ENCODE data around the gene COL3A1. TPM values are rescaled to one million over a fixed set of nuclear protein-coding genes. Genes with fewer than 3 reads are reported as not detected.
A peak's percentile ranks its signal among the peaks of the same experiment; 100 is the strongest.

The COL3A1 gene
- total and polyA plus RNA-seq, 2 donors (not counting 3 experiments of a cell fraction or from before 2014, with no cell fraction given), result 2.3 to 8.7 TPM

- H3K27me3 ChIP-seq (ENCODE audit: control insufficient read depth in 2 of 2, insufficient read depth in 2 of 2, low read length in 2 of 2), result no peaks in the 10 kb centered on the region
- no TSS peak for BruUV-seq (replicated peaks)
- no peak overlapping the region for H2AFZ ChIP-seq (ENCODE audit: low read depth, low read length)
- dilution Hi-C loops (cut with MboI; ENCODE audit: extremely low pct_ligation_motif_present, low sequenced_read_pairs) (no loop called here), intact Hi-C loops (cut with micrococcal nuclease) (no loop called here)
- no peaks in the 10 kb centered on the region for H3K9me1 ChIP-seq (replicated peaks; ENCODE audit: control insufficient read depth, extremely low read depth, insufficient read depth, low read length)
- DNase-seq (ENCODE audit: low read depth, low spot score), result peak; percentile 9
- no peak overlapping the region for H3K4me2 ChIP-seq (ENCODE audit: insufficient read depth, low read length)
- H3K27ac ChIP-seq (ENCODE audit: insufficient read depth, low read depth, low read length), result no peak overlapping the region
- no peak overlapping the region for H3K4me3 ChIP-seq (replicated peaks in 1 of 3; ENCODE audit: insufficient read depth in 1 of 3, low read depth in 1 of 3, low read length in 3 of 3)
- CTCF ChIA-PET, result interaction anchor here (1.5 to 1.6 kb wide), 2 partner anchors 10 to 227 kb away, joined by 4 read pairs; no protein-coding TSS in a partner anchor
- H3K9ac ChIP-seq (replicated peaks; ENCODE audit: extremely low read depth, insufficient read depth, low read length), result no peak overlapping the region
- no peaks in the 10 kb centered on the region for H3K4me1 ChIP-seq (ENCODE audit: control insufficient read depth, extremely low read depth, insufficient read depth, low read length)
- no peaks in the 10 kb centered on the region for H3K9me3 ChIP-seq (replicated peaks; ENCODE audit: control insufficient read depth, insufficient read depth, low read length)
- no peak for FAIRE-seq
- H4K20me1 ChIP-seq (replicated peaks; ENCODE audit: control insufficient read depth, extremely low read depth, insufficient read depth, low read length), result no peaks in the 10 kb centered on the region
- H3K36me3 ChIP-seq (ENCODE audit: control insufficient read depth in 2 of 2, extremely low read depth in 1 of 2, insufficient read depth in 2 of 2, low read length in 2 of 2), result peaks cover 5 to 18% of the 10 kb centered on the region in 2 experiments
- H3K79me2 ChIP-seq (ENCODE audit: control insufficient read depth, insufficient read depth, low read length), result no peaks in the 10 kb centered on the region
- POLR2A ChIA-PET, result no interaction called here
- TF ChIP-seq POLR2AphosphoS5 (IDR thresholded peaks at IDR 0.05; ENCODE audit: insufficient read depth, low read depth, low read length), result no peak
- no peak for TF ChIP-seq FOS (IDR thresholded peaks at IDR 0.05; ENCODE audit: borderline replicate concordance, insufficient read depth, low read length)
- no peak for TF ChIP-seq JUN (IDR thresholded peaks at IDR 0.05; ENCODE audit: borderline replicate concordance, insufficient read depth, insufficient read length, low read depth)
- no peak for TF ChIP-seq CTCF (IDR thresholded peaks at IDR 0.05; ENCODE audit: extremely low read depth in 1 of 2, insufficient read depth in 1 of 2, low read depth in 1 of 2, low read length in 2 of 2)
- no peak for TF ChIP-seq MYC (IDR thresholded peaks at IDR 0.05; ENCODE audit: low read depth, low read length)
- TF ChIP-seq GATA2 (IDR thresholded peaks at IDR 0.05; ENCODE audit: insufficient read depth, insufficient read length, low read depth, low read length), result no peak
- no peak for TF ChIP-seq EZH2 (IDR thresholded peaks at IDR 0.05; ENCODE audit: borderline replicate concordance, low read depth, low read length, severe bottlenecking)
- no peak for TF ChIP-seq POLR2A (IDR thresholded peaks at IDR 0.05; ENCODE audit: low read depth, low read length)
- no peak for TF ChIP-seq MAX (IDR thresholded peaks at IDR 0.05; ENCODE audit: insufficient read depth, insufficient read length)
Measured at GRCh38 chr2:189060096-189060642, 86.0 kb downstream of the COL3A1 start.

MicroRNA genes within 50 kb of the gene (microRNA counts, 767-probe panel; counts per million panel counts)
- 723 counts per million, percentile 96 among the panel's probes with 10 or more counts for microRNA hsa-miR-1245a
- 723 counts per million, percentile 96 among the panel's probes with 10 or more counts for microRNA hsa-miR-1245b-3p
- microRNA hsa-miR-1245b-5p, result 723 counts per million, percentile 96 among the panel's probes with 10 or more counts

Small RNA genes lying within 50 kb of the gene (microRNA-seq; reads per million reads assigned to microRNA genes)
- gene MIR1245A (ENCODE audit: borderline number of aligned reads, borderline replicate concordance) (not detected), gene MIR1245B (ENCODE audit: borderline number of aligned reads, borderline replicate concordance) (not detected), gene MIR3606 (ENCODE audit: borderline number of aligned reads, borderline replicate concordance) (not detected)

Small RNA genes lying within 50 kb of the gene (small RNA-seq; reads per million reads assigned to genes)
- gene MIR1245A (ENCODE audit: insufficient read depth, insufficient read length, low read depth, low replicate concordance), result not detected

Other genes with a start within 250 kb of the COL3A1 start
- 123 and 138 TPM in 2 replicates for gene COL5A2, start 205.4 kb downstream of the COL3A1 start, total RNA-seq
- gene COL5A2, start 205.4 kb downstream of the COL3A1 start, polyA plus RNA-seq, result 40.6 and 47.4 TPM in 2 replicates

Data from endothelial cell of umbilical vein (primary cell).